ENCODE results near the gene OSR1. TPM values are rescaled to one million over a fixed set of nuclear protein-coding genes. Genes with fewer than 3 reads are reported as not detected.

OSR1 gene
- total RNA-seq, 1 experiment from 2014 or later, result 1.3 TPM

DNA sequence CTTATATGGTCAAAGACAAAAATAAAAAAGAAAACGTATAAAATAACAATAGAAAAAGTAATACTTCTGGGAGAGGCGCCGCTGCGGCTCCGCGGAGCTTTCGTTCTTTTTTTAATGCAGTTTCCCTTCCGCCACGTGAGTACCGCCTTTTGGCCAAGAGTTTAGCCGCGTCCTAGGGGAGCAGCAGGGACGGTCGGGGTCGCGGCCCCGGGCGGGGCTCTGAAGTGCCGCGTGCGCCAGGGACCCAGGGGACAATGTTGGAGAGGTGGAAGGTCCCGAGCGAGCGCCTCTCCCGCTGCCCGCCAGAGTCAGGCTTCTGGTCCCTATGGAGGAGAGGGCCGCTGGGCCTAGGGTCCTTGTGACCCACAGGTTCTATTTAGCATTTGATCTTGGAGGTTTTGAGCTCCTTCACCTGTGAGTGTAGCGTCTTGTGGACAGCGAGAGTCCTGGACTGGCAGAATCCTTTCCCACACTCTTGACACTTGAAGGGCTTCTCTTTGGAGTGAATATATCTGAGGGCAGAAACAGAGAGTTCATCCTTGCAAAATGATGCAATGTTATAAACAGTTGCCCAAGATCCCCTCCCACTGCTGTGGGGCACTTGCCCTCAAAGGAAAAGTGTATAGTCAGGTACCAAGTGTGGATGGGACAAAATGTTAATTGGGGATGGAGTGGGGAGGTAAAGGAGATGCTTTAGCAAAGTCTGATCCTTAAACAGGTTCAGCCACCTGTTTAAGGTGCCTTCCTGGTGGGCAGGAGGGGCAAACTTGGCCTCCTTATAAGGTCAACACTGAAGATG is 6.3 kb downstream of the OSR1 start:
- no TSS peak for BruUV-seq (replicated peaks)
- TF ChIP-seq, protein P1, sequence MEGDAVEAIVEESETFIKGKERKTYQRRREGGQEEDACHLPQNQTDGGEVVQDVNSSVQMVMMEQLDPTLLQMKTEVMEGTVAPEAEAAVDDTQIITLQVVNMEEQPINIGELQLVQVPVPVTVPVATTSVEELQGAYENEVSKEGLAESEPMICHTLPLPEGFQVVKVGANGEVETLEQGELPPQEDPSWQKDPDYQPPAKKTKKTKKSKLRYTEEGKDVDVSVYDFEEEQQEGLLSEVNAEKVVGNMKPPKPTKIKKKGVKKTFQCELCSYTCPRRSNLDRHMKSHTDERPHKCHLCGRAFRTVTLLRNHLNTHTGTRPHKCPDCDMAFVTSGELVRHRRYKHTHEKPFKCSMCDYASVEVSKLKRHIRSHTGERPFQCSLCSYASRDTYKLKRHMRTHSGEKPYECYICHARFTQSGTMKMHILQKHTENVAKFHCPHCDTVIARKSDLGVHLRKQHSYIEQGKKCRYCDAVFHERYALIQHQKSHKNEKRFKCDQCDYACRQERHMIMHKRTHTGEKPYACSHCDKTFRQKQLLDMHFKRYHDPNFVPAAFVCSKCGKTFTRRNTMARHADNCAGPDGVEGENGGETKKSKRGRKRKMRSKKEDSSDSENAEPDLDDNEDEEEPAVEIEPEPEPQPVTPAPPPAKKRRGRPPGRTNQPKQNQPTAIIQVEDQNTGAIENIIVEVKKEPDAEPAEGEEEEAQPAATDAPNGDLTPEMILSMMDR (IDR thresholded peaks at IDR 0.05; ENCODE audit: unreplicated experiment), result no peak
- no peak overlapping the region for H3K4me3 Mint-ChIP-seq (ENCODE audit: low read depth, unreplicated experiment)
- H3K9me3 Mint-ChIP-seq (ENCODE audit: low read depth, unreplicated experiment), result no peaks in the 10 kb centered on the region
- peaks cover 14% of the 10 kb centered on the region for H3K36me3 Mint-ChIP-seq (ENCODE audit: insufficient read depth, unreplicated experiment)
- CTCF ChIA-PET, result no interaction called here
- intact Hi-C loops (cut with micrococcal nuclease; ENCODE audit: unreplicated experiment), result no loop called here
- H3K27me3 Mint-ChIP-seq (ENCODE audit: unreplicated experiment), result no peaks in the 10 kb centered on the region
- no peak for DNase-seq
- H3K4me1 Mint-ChIP-seq (ENCODE audit: low read depth, unreplicated experiment), result no peaks in the 10 kb centered on the region
- no peak overlapping the region for H3K27ac Mint-ChIP-seq (ENCODE audit: unreplicated experiment)

DNA sequence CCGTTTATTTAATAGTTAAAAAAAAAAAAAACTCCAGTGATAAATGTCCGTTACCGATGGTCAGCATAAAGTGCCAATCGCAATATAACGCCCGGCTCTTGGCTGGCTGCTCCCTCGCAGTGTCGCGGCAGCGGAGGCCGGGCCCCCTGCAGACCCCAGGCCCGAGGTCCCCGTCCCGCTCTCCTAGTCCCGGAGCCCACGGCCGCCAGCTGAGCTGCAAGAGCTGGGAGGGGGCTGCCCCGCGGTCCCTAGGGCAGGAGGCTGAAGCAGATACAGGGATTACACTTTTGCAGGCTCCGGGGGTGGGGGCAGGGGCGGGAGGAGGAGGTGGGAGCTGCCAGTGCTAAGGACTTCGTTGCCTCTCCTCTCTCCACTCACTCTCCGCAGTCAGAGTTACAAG is 6.9 kb downstream of the OSR1 start:
- no peak overlapping the region for H3K4me3 Mint-ChIP-seq (ENCODE audit: low read depth, unreplicated experiment)
- intact Hi-C loops (cut with micrococcal nuclease; ENCODE audit: unreplicated experiment), result no loop called here
- H3K36me3 Mint-ChIP-seq (ENCODE audit: insufficient read depth, unreplicated experiment), result peaks cover 14% of the 10 kb centered on the region
- H3K4me1 Mint-ChIP-seq (ENCODE audit: low read depth, unreplicated experiment), result no peaks in the 10 kb centered on the region
- DNase-seq, result no peak
- TF ChIP-seq, protein P1 (IDR thresholded peaks at IDR 0.05; ENCODE audit: unreplicated experiment), result no peak
- CTCF ChIA-PET, result interaction anchor here (1.4 to 2.4 kb wide), 2 partner anchors 7 to 395 kb away, joined by 5 to 7 read pairs; partner anchors contain the start of gene OSR1
- H3K27ac Mint-ChIP-seq (ENCODE audit: unreplicated experiment), result no peak overlapping the region
- H3K27me3 Mint-ChIP-seq (ENCODE audit: unreplicated experiment), result no peaks in the 10 kb centered on the region
- H3K9me3 Mint-ChIP-seq (ENCODE audit: low read depth, unreplicated experiment), result no peaks in the 10 kb centered on the region
- BruUV-seq (replicated peaks), result no TSS peak

DNA sequence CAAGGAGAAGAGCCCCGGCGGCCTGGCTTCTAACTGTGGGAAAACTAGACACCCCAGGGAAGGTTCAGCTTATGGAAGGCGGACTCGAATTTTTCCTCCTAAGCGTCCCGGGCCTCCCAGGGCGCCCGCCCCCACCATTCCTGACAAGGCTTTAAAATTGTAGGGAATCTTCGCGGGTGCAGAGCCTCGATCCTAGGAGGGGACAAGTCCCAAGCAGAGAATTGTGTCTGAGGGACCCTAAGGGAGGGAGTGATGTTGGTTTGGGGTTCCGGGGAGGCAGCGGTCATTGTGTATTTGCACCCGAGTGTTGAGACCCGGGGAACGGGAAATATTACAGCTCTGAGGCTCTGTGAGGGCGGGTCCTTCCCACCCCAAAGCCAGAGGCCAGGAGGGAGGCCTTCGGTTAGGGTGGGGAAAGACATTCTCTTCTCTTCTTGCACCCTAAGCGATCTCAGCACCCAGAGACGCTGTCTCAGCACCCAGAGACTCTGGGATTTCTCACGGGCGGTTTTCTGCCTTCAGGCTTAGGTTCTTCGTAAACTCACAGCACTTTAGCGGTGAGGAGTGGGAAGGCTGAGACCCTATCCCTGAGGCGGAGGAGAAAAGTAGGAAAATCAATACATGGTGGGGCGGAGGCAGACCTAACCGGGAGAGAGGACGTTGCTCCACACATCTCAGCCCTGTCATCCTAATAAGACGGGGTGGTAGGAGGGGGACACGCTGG is 7.6 kb downstream of the OSR1 start:
- Mint-ChIP-seq H3K9me3 (ENCODE audit: low read depth, unreplicated experiment) (no peaks in the 10 kb centered on the region), H3K27me3 (ENCODE audit: unreplicated experiment) (no peaks in the 10 kb centered on the region), H3K36me3 (ENCODE audit: insufficient read depth, unreplicated experiment) (peaks cover 14% of the 10 kb centered on the region), H3K4me1 (ENCODE audit: low read depth, unreplicated experiment) (no peaks in the 10 kb centered on the region), H3K27ac (ENCODE audit: unreplicated experiment) (no peak overlapping the region), H3K4me3 (ENCODE audit: low read depth, unreplicated experiment) (peak overlapping the region; percentile 49)
- BruUV-seq (replicated peaks), result no TSS peak
- TF ChIP-seq, protein P1 (IDR thresholded peaks at IDR 0.05; ENCODE audit: unreplicated experiment), result no peak
- CTCF ChIA-PET, result interaction anchor here (0.7 to 2.4 kb wide), 6 partner anchors 8 to 829 kb away, joined by 3 to 7 read pairs (median 4); partner anchors contain the start of gene OSR1
- intact Hi-C loops (cut with micrococcal nuclease; ENCODE audit: unreplicated experiment), result loop anchor here (1.0 kb wide), 1 partner anchor 467 kb away; no protein-coding TSS in a partner anchor
- no peak for DNase-seq

DNA sequence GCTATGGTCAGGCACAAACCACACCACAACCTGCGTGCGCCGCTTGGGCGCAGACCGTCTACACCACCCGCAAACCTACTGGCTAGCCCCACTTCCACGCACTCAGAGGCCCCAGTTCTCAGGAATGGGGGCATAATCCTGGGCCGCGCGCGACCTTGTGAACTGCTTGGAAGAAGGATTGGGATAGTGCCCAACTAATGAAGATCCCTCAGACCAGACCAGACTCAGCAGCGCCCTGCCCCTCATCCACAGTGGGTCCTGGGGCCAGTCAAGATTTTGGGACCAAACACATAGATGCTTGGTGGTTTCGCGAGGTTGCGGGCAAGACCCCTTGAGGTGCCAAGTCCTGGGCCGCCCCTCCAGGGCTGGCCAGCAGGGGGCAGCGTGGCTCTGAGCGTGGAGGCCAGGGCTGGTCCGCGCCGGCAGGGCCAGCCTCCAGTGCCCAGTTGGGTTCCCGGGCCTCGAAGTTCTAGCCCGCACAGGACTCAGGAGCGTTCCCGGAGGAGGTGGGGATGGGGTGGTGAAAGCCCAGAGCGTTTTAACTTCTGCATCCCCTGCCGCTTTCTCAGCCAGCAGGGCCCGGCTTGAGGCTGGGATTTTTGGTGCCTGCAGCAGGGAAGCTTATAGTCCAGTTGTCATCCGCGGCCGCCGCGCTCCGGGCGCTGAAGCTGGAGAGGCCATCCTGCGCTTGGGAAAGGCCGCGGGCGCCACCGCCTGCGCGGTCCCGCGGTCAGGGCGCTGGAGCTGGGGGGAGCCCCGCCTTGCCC is 8.3 kb downstream of the OSR1 start:
- H3K36me3 Mint-ChIP-seq (ENCODE audit: insufficient read depth, unreplicated experiment), result peaks cover 14% of the 10 kb centered on the region
- no peaks in the 10 kb centered on the region for H3K4me1 Mint-ChIP-seq (ENCODE audit: low read depth, unreplicated experiment)
- no TSS peak for BruUV-seq (replicated peaks)
- TF ChIP-seq, protein P1 (IDR thresholded peaks at IDR 0.05; ENCODE audit: unreplicated experiment), result peak; percentile 82
- intact Hi-C loops (cut with micrococcal nuclease; ENCODE audit: unreplicated experiment), result loop anchor here (1.0 to 10.0 kb wide), 3 partner anchors 205 to 466 kb away; no protein-coding TSS in a partner anchor
- H3K9me3 Mint-ChIP-seq (ENCODE audit: low read depth, unreplicated experiment), result no peaks in the 10 kb centered on the region
- no peak overlapping the region for H3K27ac Mint-ChIP-seq (ENCODE audit: unreplicated experiment)
- H3K4me3 Mint-ChIP-seq (ENCODE audit: low read depth, unreplicated experiment), result peak overlapping the region; percentile 49
- CTCF ChIA-PET, result interaction anchor here (0.7 to 2.4 kb wide), 6 partner anchors 8 to 829 kb away, joined by 3 to 7 read pairs (median 4); partner anchors contain the start of gene OSR1
- H3K27me3 Mint-ChIP-seq (ENCODE audit: unreplicated experiment), result no peaks in the 10 kb centered on the region
- DNase-seq, result peak; percentile 82
